HG03175 (cell line): ENCODE data around the gene PAFAH1B1.

Experiments used
- ATAC-seq: cut with Tn5 transposase; IDR thresholded peaks from one replicate; pipeline ENCODE4 v1.9.1; 2021; ENCODE audit warnings: mild to moderate bottlenecking, moderate library complexity; ENCODE audit not compliant: unreplicated experiment

Gene PAFAH1B1

DNA sequence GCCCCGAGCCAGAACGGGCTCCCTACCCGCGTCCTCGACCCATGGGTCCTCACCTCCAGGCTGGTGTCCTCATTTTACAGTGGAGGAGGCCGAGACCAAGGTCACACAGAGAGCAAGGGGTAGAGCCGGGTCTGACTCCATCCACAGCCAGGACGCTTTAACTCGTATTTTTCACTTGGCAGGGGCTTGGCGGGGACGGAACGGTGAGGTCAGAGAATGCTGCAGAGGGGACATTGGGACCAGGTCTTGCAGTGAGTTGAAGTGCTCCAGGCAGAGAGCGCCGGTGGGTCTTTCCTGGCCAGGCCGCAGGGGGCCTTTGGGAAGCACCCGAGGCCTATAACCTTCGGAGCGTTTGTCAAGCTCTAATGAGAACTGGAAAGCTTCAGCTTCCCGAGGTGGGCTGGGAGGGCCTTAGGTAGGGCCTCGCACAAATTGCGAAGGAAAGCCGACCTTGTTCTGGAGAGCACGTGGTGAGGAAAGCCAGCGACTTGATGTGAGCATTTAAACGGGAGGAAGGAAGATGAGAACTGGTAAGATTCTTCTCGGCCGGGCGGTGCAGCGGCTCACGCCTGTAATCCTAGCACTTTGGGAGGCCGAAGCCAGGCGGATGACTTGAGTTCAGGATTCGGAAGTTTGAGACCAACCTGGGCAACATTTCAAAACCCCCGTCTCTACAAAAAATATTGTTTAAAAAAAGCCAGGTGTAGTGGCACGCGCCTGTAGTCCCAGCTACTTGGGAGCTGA lies 119.0 kb downstream of the PAFAH1B1 start:
- ATAC-seq = no peak

DNA sequence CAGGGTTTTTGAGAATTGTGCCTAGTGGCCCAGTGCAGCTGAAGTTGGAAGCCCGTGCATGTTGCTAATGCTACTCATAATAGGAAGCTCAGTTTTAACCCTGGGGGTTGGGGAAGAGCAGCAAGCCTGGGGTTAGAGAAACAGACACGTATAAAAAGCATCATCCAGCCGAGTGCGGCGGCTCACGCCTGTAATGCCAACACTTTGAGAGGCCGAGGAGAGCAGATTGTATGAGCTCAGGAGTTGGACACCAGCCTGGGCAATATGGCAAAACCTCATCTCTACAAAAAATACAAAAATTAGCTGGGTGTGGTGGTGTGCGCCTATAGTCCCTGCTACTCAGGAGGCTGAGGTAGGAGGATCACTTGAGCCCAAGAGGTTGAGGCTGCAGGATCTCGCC lies 120.4 kb downstream of the PAFAH1B1 start:
- ATAC-seq = no peak

GRCh38 chr17:2716649-2717048 lies 123.2 kb downstream of the PAFAH1B1 start:
- no peak for ATAC-seq

DNA sequence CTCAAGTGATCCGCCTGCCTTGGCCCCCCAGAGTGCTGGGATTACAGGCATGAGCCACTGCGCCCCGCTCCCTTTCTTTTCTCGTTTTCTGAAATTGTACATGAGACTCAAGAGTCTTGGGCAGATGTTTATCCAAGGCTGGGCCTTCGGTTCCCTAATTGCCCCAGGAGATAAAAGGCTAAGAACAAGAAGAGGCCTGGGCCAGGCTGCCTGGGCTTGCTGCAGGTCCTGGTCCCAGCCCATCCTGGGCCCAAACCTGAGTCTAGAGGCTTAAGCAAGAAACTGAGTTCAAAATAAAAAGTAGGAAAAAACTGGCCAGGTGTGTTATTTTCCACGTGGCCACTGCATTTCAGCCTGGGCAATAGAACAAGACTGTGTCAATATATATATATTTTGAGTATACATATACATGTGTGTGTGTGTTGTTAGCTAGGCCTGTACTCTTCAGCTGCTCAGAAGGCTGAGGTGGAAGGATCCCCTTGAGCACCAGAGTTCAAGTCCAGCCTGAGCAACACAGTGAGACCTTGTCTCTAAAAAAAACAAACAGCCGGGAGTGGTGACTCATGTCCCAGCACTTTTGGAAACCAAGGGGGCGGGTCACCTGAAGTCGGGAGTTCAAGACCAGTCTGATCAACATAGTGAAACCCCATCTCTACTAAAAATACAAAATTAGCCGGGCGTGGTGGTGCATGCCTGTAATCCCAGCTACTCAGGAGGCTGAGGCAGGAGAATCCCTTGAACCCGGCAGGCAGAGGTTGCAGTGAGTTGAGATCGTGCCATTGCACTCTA lies 124.9 kb downstream of the PAFAH1B1 start:
- ATAC-seq = no peak

GRCh38 chr17:2719861-2720260 lies 126.4 kb downstream of the PAFAH1B1 start:
- ATAC-seq = no peak

- ATAC-seq = no peak
Measured at GRCh38 chr17:2721603-2722002, 128.1 kb downstream of the PAFAH1B1 start.

DNA sequence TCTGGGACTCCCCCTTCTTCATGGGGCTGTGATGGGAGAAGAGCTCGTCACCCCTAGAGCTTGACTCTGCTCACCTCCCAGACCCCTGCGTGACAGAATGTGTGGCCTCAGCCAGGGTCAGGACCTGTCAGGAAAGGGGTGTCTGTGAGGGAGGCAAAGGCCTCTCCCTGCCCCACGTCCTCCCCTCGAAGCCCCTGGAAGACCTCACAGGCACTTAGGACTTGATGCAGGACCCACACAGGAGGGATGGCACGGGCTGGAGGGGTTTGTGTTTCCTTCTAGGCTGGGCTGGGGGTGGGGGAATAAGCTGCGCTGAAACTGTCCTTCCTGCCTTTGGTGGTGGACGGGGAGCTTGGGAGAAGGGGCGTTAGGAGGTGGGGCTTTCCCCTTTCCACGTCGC lies 129.2 kb downstream of the PAFAH1B1 start:
- ATAC-seq = no peak

- no peak for ATAC-seq
Measured at GRCh38 chr17:2723505-2723996, 130.1 kb downstream of the PAFAH1B1 start.

DNA sequence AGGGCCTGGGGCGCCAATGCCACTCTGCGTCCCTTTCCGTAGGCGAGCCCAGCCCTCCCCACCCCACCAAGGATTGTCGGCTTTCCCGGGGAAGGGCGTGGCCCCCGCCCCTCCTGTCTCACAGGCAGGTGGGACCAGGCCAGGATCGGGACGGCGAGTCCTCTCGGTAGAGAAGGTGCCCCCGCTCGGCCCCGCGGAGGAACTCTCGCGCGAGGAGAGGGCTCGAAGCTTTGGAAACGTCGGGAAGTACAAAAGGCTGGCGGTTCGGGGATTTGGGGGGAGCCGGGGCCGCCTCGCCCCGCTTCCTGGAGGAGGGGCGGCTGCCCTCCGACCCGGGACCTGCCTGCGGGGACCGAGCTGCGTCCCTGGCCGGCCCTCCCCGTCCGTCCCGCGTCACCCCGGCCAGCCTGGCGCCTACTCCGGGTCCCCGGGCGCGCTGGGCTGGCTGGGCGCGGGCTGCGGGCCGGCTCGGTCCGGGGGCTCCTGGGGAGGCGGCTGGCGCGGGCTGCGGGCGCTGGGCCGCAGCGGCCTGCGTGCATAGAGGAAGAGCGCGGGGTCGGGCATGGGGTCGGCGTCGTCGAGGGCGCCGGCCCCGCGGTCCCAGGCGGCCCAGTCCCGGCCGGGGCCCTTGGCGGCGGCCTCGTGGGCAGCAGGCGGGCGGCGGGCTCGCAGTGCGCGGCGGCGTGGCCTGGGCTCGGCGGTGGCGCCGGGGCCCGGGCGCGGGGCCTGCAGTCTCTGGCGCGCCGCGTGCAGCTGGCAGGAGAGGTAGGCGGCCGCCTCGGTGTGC lies 130.7 kb downstream of the PAFAH1B1 start:
- no peak for ATAC-seq

- no peak for ATAC-seq
Measured at GRCh38 chr17:2724784-2725164, 131.3 kb downstream of the PAFAH1B1 start.

DNA sequence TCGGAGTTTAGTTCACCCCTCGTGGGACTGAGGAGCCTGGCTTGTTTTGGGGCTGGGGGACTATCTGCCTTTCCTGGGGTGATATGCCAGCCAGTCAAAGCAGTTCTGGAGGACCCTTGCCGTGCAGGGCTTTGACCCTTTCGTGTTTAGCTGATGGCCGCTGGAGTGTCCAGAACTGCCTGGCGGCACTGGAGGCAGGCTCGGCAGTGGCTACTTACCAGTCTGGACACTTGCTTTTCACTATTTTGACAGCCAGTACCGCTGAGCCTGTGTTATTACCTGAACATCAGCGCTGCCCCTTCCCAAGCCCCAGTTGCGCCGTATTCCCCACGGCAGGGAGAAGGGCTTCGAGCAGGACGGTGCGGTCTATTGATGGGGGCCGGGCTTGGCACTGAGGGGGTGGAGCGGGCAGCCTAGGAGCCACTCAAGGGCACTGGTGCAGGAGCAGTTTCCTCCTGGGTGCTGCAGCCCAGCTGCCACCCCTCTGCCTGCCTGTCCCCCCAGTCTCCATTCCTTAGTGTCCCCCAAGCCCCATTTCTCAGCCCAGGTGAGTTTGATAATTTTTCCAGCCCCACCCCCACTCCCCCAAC lies 137.4 kb downstream of the PAFAH1B1 start:
- ATAC-seq = no peak

DNA sequence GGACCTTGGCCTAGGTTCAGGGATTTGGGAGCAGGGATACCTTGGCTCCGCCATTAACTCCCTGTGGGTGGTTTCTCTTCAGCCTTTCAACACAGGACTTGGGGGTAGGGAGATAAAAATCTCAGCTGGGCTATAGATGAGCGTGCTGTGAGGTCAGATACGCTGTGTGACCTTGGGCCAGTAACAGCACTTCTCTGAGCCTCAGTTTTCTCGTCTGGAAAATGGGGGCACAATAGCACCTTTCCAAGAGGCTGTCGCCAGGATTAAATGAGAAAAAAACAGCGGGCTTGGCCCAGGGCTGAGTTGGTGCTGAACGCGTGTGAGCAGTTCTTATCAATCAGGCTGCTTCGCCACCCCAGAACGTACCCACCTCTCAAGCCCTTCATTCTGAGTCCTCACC lies 138.4 kb downstream of the PAFAH1B1 start:
- no peak for ATAC-seq

DNA sequence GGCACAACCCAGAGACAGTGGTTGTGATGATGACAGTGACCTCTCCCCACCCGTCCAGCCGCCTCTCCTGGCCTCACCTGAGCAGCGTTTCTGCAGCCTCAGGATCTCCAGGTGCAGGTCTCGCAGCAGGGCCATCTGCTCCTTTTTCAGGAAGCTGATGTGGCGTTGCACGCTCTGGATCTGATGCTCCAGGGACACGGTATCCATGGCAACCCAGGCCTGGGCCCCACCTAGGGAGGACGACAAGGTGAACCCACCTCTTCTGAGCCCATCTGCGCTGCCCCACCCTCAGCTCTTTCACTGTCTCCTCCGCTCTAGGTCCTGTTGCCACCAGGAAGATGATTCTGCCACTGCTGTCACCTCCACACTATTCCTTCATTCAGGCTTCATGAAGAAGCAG lies 141.5 kb downstream of the PAFAH1B1 start:
- no peak for ATAC-seq
